ENCODE data around the gene ITPR2.
"Not testable (repeated sequence)": the region's sequence is repeated elsewhere in the genome, so short reads cannot be mapped to it uniquely, and the experiment has no call there.

ITPR2 gene

GRCh38 chr12:26786491-26786864 lies 46.5 kb downstream of the ITPR2 start:
- DNase-seq: no peak

- not testable (repeated sequence) for DNase-seq
These were observed 49.1 kb downstream of the ITPR2 start for GRCh38 chr12:26783816-26784379.

- DNase-seq: no peak
These were observed 49.9 kb downstream of the ITPR2 start for GRCh38 chr12:26783131-26783526.

GRCh38 chr12:26782372-26783130 lies 50.4 kb downstream of the ITPR2 start:
- no peak for DNase-seq

- DNase-seq: not testable (repeated sequence)
These were observed 52.3 kb downstream of the ITPR2 start for GRCh38 chr12:26780656-26781055.

GRCh38 chr12:26778173-26778775 lies 54.7 kb downstream of the ITPR2 start:
- DNase-seq: not testable (repeated sequence)

- DNase-seq: no peak
These were observed 55.8 kb downstream of the ITPR2 start for GRCh38 chr12:26777236-26777635.

- not testable (repeated sequence) for DNase-seq
These were observed 57.0 kb downstream of the ITPR2 start for GRCh38 chr12:26775991-26776390.

GRCh38 chr12:26773313-26774104 lies 59.5 kb downstream of the ITPR2 start:
- DNase-seq: no peak

GRCh38 chr12:26771861-26772260 lies 61.1 kb downstream of the ITPR2 start:
- DNase-seq: no peak

GRCh38 chr12:26770239-26771070 lies 62.5 kb downstream of the ITPR2 start:
- DNase-seq: no peak

GRCh38 chr12:26769611-26770010 lies 63.4 kb downstream of the ITPR2 start:
- DNase-seq: no peak

- no peak for DNase-seq
These were observed 64.1 kb downstream of the ITPR2 start for GRCh38 chr12:26768611-26769603.

GRCh38 chr12:26767865-26768264 lies 65.1 kb downstream of the ITPR2 start:
- DNase-seq: no peak

- DNase-seq: no peak
These were observed 65.9 kb downstream of the ITPR2 start for GRCh38 chr12:26767116-26767515.

GRCh38 chr12:26762186-26762585 lies 70.8 kb downstream of the ITPR2 start:
- DNase-seq: no peak

GRCh38 chr12:26761775-26762174 lies 71.2 kb downstream of the ITPR2 start:
- DNase-seq: no peak

- DNase-seq: no peak
These were observed 72.2 kb downstream of the ITPR2 start for GRCh38 chr12:26760657-26761293.

- DNase-seq: not testable (repeated sequence)
These were observed 77.6 kb downstream of the ITPR2 start for GRCh38 chr12:26755362-26755761.

GRCh38 chr12:26754148-26754547 lies 78.8 kb downstream of the ITPR2 start:
- DNase-seq: no peak

- no peak for DNase-seq
These were observed 81.8 kb downstream of the ITPR2 start for GRCh38 chr12:26751179-26751578.

Measured in cerebellar nuclear complex (tissue), 1 donor.